Endothelial cell of umbilical vein (primary cell): ENCODE results near the gene CFAP100. TPM values are rescaled to one million over a fixed set of nuclear protein-coding genes. Genes with fewer than 3 reads are reported as not detected.

Source experiments
- BruUV-seq: library from RNA; stranded (reverse); fragments of 400-500 nt; replicated peaks from 2 replicates; lab custom pipeline; 2021; lab: Mats Ljungman, UMichigan
- CTCF ChIA-PET: fragments of 300-600, 350-600 bp; sonication (Branson Sonifier 250); formaldehyde crosslinking; loops from one replicate; lab custom pipeline; 2021; ENCODE audit warnings: antibody characterized with exemption, inconsistent platforms; lab: Charles Lee
- POLR2A ChIA-PET: fragments of 300-600, 350-600 bp; sonication (Branson Sonifier 250); formaldehyde crosslinking; loops from one replicate; lab custom pipeline; 2021; ENCODE audit warnings: antibody characterized with exemption, inconsistent platforms; lab: Charles Lee
- DNase-seq: peaks from one replicate; pipeline ENCODE4 v3.0.0-alpha.2; 2011; ENCODE audit warnings: low read depth, low spot score
- FAIRE-seq: peaks from 2 replicates; lab custom pipeline; 2011; peaks lifted over from hg19 to GRCh38; lab: Jason Lieb, UNC
- H2AFZ ChIP-seq: 2 replicates; pipeline ENCODE4 v1.6.0; 2012; ENCODE audit warnings: low read depth, low read length, control low read depth, inconsistent platforms
- H3K27ac ChIP-seq: 2 replicates; pipeline ENCODE4 v1.5.1; 2011; ENCODE audit warnings: low read depth, mild to moderate bottlenecking, control low read depth, low read length, moderate library complexity; ENCODE audit not compliant: insufficient read depth
- H3K27me3 ChIP-seq, 2 experiments: 2 replicates each; pipeline versions ENCODE4 v1.6.0 to v1.6.1; 2011; ENCODE audit warnings: low read length in 2 of 2, mixed read lengths in 1 of 2; ENCODE audit not compliant: control insufficient read depth in 2 of 2, insufficient read depth in 2 of 2
- H3K36me3 ChIP-seq, 2 experiments: 2 replicates in 1 of 2; 3 replicates in 1 of 2; pipeline ENCODE4 v1.5.1; 2011; ENCODE audit warnings: low read length in 2 of 2, mild to moderate bottlenecking in 1 of 2, moderate library complexity in 1 of 2; ENCODE audit not compliant: control insufficient read depth in 2 of 2, insufficient read depth in 2 of 2; ENCODE audit errors: extremely low read depth in 1 of 2
- H3K4me1 ChIP-seq: 3 replicates; pipeline ENCODE4 v1.5.1; 2011; ENCODE audit warnings: mild to moderate bottlenecking, low read length; ENCODE audit not compliant: control insufficient read depth, insufficient read depth; ENCODE audit errors: extremely low read depth
- H3K4me2 ChIP-seq: 2 replicates; pipeline ENCODE4 v1.6.1; 2011; ENCODE audit warnings: low read length, control low read depth, mixed read lengths; ENCODE audit not compliant: insufficient read depth
- H3K4me3 ChIP-seq, 3 experiments: fragments of 200-600 bp in 1 of 3; sonication (generic), shearing (Covaris generic) in 1 of 3; replicated peaks in 1 of 3; 2 replicates each; pipeline ENCODE4 v1.5.1; 2011 to 2016; ENCODE audit warnings: control low read depth in 3 of 3, low read length in 3 of 3, mild to moderate bottlenecking in 2 of 3, inconsistent platforms in 1 of 3, low read depth in 1 of 3, moderate library complexity in 1 of 3; ENCODE audit not compliant: insufficient read depth in 1 of 3
- H3K79me2 ChIP-seq: 2 replicates; pipeline ENCODE4 v1.6.0; 2012; ENCODE audit warnings: low read length, inconsistent platforms; ENCODE audit not compliant: control insufficient read depth, insufficient read depth
- H3K9ac ChIP-seq: replicated peaks from 2 replicates; pipeline ENCODE3; 2011; ENCODE audit warnings: low read length, control low read depth; ENCODE audit not compliant: insufficient read depth; ENCODE audit errors: extremely low read depth
- H3K9me1 ChIP-seq: replicated peaks from 3 replicates; pipeline ENCODE4 v1.6.0; 2011; ENCODE audit warnings: mild to moderate bottlenecking, low read length; ENCODE audit not compliant: control insufficient read depth, insufficient read depth; ENCODE audit errors: extremely low read depth
- H3K9me3 ChIP-seq: replicated peaks from 2 replicates; pipeline ENCODE4 v1.5.1; 2012; ENCODE audit warnings: low read length, inconsistent platforms; ENCODE audit not compliant: control insufficient read depth, insufficient read depth
- H4K20me1 ChIP-seq: replicated peaks from 2 replicates; pipeline ENCODE3; 2011; ENCODE audit warnings: mild to moderate bottlenecking, low read length; ENCODE audit not compliant: control insufficient read depth, insufficient read depth; ENCODE audit errors: extremely low read depth
- CTCF ChIP-seq, 2 donors: IDR thresholded peaks; 1 replicate in 1 of 2; 2 replicates in 1 of 2; pipeline ENCODE4 v1.5.1; 2011; ENCODE audit warnings: low read length in 2 of 2, mild to moderate bottlenecking in 2 of 2, moderate library complexity in 2 of 2, control low read depth in 1 of 2, inconsistent platforms in 1 of 2, low read depth in 1 of 2; ENCODE audit not compliant: insufficient read depth in 1 of 2; ENCODE audit errors: extremely low read depth in 1 of 2
- EZH2 ChIP-seq: IDR thresholded peaks from 2 replicates; pipeline ENCODE4 v1.6.1; 2012; ENCODE audit warnings: borderline replicate concordance, low read depth, mild to moderate bottlenecking, moderate library complexity, low read length, inconsistent platforms; ENCODE audit not compliant: severe bottlenecking
- FOS ChIP-seq: IDR thresholded peaks from 2 replicates; pipeline ENCODE4 v1.6.1; 2011; ENCODE audit warnings: mild to moderate bottlenecking, low read length, moderate library complexity, borderline replicate concordance; ENCODE audit not compliant: insufficient read depth
- GATA2 ChIP-seq: IDR thresholded peaks from 2 replicates; pipeline ENCODE4 v1.7.0; 2011; ENCODE audit warnings: low read depth, mild to moderate bottlenecking, moderate library complexity, mixed read lengths, low read length; ENCODE audit not compliant: insufficient read length, insufficient read depth
- JUN ChIP-seq: IDR thresholded peaks from 2 replicates; pipeline ENCODE4 v1.6.1; 2011; ENCODE audit warnings: borderline replicate concordance, low read depth; ENCODE audit not compliant: insufficient read length, insufficient read depth
- MAX ChIP-seq: IDR thresholded peaks from 2 replicates; pipeline ENCODE4 v1.6.1; 2011; ENCODE audit not compliant: insufficient read depth, insufficient read length
- MYC ChIP-seq: IDR thresholded peaks from one replicate; pipeline ENCODE4 v1.6.1; 2011; ENCODE audit warnings: mild to moderate bottlenecking, low read depth, low read length
- POLR2A ChIP-seq: IDR thresholded peaks from 2 replicates; pipeline ENCODE4 v1.6.1; 2012; ENCODE audit warnings: low read depth, mild to moderate bottlenecking, control low read depth, low read length
- POLR2AphosphoS5 ChIP-seq: IDR thresholded peaks from 2 replicates; pipeline ENCODE4 v1.6.1; 2012; ENCODE audit warnings: low read depth, mild to moderate bottlenecking, control low read depth, low read length, moderate library complexity; ENCODE audit not compliant: insufficient read depth
- dilution Hi-C: fragments of 300-500 bp; cut with MboI; formaldehyde crosslinking; loops from one replicate; pipeline ENCODE4 v1.15.0; 2019; ENCODE audit warnings: low sequenced_read_pairs; ENCODE audit not compliant: extremely low pct_ligation_motif_present
- intact Hi-C: fragments of 100-400 bp; cut with micrococcal nuclease; formaldehyde crosslinking; loops from one replicate; pipeline ENCODE4 v1.10.0; 2022
- polyA plus RNA-seq, 4 experiments: library from polyadenylated mRNA; depleted of rRNA in 3 of 4; stranded (reverse) in 3 of 4; unstranded in 1 of 4; fragments of >200 nt; gene quantifications; 2 replicates each; pipeline versions ENCODE4 v1.2.1 to v1.2.3, GENCODE V29; 2011 to 2012; ENCODE audit warnings: missing spikeins in 1 of 4
- total RNA-seq: library from RNA; stranded (reverse); gene quantifications from 2 replicates; pipeline ENCODE4 v1.2.3, GENCODE V29; 2021

The CFAP100 gene
- total and polyA plus RNA-seq, 2 donors (not counting 3 experiments of a cell fraction or from before 2014, with no cell fraction given): not detected

DNA sequence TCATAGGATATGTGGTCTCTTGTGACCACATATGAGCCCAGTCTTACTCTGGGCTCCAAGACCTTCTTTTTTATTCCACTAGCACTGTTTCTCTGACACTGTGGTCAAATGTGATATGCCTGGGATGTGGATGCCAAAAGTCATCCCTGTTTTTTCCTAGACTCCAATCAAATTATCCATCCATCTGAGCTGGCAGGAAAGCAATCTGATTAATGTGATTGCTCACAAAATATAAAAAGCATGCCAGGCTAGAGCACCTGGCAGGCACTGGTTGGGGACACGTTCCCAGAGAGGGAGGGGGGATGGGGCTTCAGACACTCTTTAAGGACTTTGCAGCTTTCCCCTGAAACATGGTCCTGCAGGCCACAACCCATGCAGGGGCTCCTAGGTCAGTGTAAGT is 3.1 kb upstream of the CFAP100 start:
- Histone ChIP-seq H4K20me1 (no peaks in the 10 kb centered on the region), H3K4me1 (no peaks in the 10 kb centered on the region), H3K36me3 (no peaks in the 10 kb centered on the region), H3K9me1 (no peaks in the 10 kb centered on the region), H3K9me3 (no peaks in the 10 kb centered on the region), H2AFZ (no peak overlapping the region), H3K27ac (no peak overlapping the region), H3K9ac (no peak overlapping the region), H3K79me2 (no peaks in the 10 kb centered on the region), H3K4me2 (no peak overlapping the region), H3K27me3 (peaks cover 22 to 31% of the 10 kb centered on the region in 2 experiments), H3K4me3 (no peak overlapping the region)
- TF ChIP-seq POLR2A (no peak), JUN (no peak), CTCF (IDR thresholded peaks at IDR 0.05; ENCODE audit: extremely low read depth in 1 of 2, insufficient read depth in 1 of 2, low read depth in 1 of 2, low read length in 2 of 2) (no peak), POLR2AphosphoS5 (no peak), MYC (no peak), MAX (no peak), FOS (no peak), EZH2 (no peak), GATA2 (no peak)
- FAIRE-seq (no peak), DNase-seq (no peak)
- ChIA-PET POLR2A (no interaction called here), CTCF (interaction anchor here (0.8 to 6.4 kb wide), 7 partner anchors 21 to 258 kb away, joined by 3 to 112 read pairs (median 3); no protein-coding TSS in a partner anchor)
- intact Hi-C loops (no loop called here), dilution Hi-C loops (no loop called here)
- no TSS peak for BruUV-seq
